ENCODE measurements around the gene ING3. TPM values are rescaled to one million over a fixed set of nuclear protein-coding genes. Genes with fewer than 3 reads are reported as not detected.

Gene ING3
- total RNA-seq, 1 experiment from 2014 or later, result 29.2 TPM

DNA sequence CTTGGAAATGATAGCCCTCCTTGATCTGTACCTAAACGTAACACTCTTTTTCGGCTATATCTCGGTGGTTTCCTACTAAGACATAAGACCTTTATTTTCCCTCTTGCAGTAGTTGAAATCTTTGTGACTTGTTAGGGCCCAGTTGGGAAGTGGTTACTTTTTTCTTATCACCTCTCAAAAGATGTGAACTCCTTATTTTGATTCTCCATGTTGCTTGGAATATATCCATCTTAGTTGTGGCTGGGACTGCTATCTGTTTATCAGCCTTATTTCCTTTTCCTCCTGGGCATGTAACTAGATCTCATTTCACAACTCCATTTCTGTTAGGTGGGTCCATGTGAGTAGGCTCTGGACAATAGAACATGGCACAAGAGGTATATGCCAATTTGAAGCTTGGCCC, 33.8 kb downstream of the ING3 start:
- DNase-seq (ENCODE audit: low read depth, low spot score), result no peak
- in situ Hi-C loops (cut with HindIII; ENCODE audit: low pct_unique_long_range_greater_than_20kb, low sequenced_read_pairs), result no loop called here

DNA sequence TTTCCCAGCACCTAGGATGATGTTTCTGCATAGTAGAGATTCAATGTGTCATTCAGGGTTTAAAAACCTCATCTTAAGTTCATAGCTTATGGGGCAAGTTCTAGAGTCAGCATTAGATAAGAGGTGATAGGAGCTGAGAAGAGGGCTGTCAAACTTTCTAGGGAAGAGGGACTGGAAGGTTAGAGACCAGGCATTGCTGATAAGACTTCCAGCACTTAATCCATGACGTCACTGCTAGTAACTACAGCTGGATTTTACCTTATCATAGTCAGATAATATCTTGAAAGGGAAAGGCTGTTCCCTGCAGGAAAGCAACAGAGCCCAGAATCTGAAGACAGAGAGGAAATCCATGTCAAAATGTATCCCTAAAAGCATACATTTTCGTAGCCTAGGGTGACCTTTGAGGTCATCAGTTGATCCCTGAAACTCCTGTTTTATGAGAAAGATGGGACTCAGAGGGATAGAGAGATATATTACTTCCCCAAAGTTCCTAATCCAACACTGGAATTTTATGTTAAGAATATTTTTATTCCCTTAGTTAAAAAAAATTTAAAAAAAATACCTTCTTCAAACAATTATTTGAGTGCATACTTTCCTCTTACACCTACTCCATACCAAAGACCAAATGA, 34.7 kb downstream of the ING3 start:
- DNase-seq (ENCODE audit: low read depth, low spot score), result no peak
- in situ Hi-C loops (cut with HindIII; ENCODE audit: low pct_unique_long_range_greater_than_20kb, low sequenced_read_pairs), result no loop called here

DNA sequence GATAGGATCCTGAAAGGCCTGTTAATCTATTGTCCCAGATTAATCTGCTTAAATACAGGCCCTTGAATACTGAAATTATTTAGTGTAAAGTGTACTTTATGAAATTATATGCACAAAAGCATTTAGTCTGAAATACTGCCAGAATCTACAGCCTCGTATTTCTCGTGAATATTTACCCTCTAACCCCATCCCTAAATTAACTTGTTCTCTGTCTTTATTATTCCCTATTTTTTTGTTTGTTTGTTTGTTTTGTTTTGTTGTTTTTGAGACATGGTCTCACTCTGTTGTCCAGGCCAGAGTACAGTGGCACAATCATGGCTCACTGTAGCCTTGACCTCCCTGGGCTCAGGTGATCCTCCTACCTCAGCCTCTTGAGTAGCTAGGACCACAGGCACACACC, 35.3 kb downstream of the ING3 start:
- in situ Hi-C loops (cut with HindIII; ENCODE audit: low pct_unique_long_range_greater_than_20kb, low sequenced_read_pairs), result no loop called here
- no peak for DNase-seq (ENCODE audit: low read depth, low spot score)

DNA sequence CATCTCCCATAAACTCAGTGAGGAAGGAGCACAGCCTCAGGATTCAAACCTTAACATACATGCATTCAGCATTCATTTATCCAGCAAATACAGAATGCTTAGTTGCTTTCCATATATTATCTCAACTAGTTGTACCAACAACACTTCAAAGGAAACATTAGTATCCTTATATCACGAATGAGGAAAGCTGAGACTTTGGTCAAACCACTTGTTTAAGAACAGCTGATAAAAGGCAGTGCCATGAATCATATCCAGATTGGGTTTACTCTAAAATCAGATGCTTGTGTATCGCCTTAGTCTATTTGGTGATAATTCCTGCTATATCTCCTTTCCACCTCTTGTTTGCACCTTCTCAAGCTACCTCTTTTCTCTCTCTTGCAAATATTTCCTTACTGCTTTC, 36.1 kb downstream of the ING3 start:
- in situ Hi-C loops (cut with HindIII; ENCODE audit: low pct_unique_long_range_greater_than_20kb, low sequenced_read_pairs), result no loop called here

DNA sequence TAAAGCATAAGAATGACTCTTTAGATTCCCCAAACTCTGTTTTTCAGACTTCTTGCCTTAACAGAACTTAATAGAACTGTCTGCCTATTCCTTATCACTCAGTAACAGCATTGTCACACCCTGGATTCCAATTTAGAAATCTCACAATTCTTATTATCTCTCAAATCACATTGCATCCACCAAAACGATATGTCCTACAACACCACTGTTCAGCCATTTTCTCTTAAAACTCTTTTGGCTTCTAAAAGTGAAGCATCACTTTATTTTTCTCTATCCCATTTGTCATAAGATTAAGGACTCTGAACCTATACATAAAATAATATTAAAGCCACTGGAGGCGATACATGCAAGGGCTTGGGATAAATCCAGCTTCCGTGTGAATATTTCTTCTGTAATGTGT, 36.7 kb downstream of the ING3 start:
- in situ Hi-C loops (cut with HindIII; ENCODE audit: low pct_unique_long_range_greater_than_20kb, low sequenced_read_pairs), result no loop called here
- no peak for DNase-seq (ENCODE audit: low read depth, low spot score)

More for the DNA sequence above, 36.1 kb downstream of the ING3 start:
- no peak for DNase-seq (ENCODE audit: low read depth, low spot score)

DNA sequence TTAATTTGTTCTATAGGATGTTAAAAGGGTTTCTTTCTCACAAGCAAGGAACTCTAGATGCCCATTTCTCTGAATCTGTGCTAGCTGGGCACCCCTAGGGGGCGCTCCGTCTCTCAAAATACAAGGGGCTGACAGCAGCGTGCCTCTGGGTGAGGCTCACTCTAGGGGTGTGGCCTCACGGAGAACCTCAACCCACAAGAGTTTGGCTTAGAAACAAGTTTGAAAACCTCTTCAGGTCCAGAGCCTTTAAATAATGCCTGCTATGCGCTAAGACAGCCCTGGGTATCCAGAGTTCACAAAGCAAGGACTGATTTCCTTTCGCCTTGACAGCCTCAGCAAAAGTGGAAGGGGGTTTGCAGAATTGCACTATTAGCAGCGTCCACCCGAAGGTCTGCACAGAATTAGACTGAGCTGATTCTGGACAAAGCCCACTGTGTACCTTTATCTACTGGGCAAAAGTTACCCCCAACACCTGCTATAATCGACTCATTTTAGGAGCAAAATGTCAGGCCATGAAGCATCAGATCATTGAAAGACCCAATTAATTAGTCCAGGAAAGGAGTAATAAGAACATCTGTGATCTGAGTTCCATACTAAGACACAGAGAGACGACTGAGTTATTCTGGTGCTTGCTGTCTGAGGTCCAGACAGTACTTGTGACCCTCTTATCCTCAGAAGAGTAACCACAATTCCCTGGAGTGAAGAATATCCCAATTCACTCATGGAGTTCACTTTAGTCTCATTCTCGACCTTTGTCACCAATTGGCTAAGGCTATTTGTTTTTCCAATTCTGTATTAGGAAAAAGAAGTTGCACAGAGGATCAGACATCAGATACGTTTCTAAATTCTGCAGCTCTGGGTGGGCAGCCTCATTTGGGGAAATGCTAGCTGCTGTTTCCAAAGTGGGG, 37.4 kb downstream of the ING3 start:
- in situ Hi-C loops (cut with HindIII; ENCODE audit: low pct_unique_long_range_greater_than_20kb, low sequenced_read_pairs), result no loop called here

DNA sequence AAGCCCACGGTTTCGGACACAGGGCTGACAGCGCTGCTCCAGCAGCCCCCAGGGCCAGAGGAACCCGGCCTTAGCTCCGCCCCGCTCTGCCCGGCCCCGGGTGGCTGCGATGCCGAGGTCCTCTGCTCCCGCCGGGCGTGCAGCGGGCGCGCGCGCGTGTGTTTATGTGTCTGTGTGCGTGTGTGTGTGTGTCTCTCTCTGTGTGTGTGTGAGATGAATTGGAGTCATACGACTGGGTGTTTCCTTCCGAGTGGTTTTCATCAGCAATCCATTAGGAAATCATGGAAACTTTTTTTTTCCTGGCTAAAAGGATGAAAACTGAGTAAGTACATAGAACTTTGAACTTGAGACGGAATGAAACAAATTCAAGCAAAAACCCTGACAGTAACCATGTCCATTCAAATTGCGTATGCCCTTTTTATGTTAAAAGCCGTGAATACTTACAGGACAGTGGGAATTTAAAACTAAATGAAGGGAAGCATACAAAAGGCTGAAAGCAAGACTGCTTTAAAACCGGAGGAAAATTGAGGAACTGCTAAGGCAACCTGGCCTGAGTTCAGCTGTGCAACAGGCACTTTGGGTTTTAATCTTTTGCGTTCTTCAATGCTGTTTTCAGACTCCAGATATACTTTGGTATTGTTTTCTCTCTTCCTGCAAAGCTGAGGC, 38.1 kb downstream of the ING3 start, which contains the start of gene CPED1:
Gene CPED1 (plus strand): TSS at position 121 of the 666 bp plus-strand sequence. CDS start 911 bp downstream, outside the sequence.
- in situ Hi-C loops (cut with HindIII; ENCODE audit: low pct_unique_long_range_greater_than_20kb, low sequenced_read_pairs), result no loop called here
- peak; percentile 61 for DNase-seq (ENCODE audit: low read depth, low spot score)

More for the DNA sequence above, 37.4 kb downstream of the ING3 start:
- peak; percentile 94 for DNase-seq (ENCODE audit: low read depth, low spot score)

DNA sequence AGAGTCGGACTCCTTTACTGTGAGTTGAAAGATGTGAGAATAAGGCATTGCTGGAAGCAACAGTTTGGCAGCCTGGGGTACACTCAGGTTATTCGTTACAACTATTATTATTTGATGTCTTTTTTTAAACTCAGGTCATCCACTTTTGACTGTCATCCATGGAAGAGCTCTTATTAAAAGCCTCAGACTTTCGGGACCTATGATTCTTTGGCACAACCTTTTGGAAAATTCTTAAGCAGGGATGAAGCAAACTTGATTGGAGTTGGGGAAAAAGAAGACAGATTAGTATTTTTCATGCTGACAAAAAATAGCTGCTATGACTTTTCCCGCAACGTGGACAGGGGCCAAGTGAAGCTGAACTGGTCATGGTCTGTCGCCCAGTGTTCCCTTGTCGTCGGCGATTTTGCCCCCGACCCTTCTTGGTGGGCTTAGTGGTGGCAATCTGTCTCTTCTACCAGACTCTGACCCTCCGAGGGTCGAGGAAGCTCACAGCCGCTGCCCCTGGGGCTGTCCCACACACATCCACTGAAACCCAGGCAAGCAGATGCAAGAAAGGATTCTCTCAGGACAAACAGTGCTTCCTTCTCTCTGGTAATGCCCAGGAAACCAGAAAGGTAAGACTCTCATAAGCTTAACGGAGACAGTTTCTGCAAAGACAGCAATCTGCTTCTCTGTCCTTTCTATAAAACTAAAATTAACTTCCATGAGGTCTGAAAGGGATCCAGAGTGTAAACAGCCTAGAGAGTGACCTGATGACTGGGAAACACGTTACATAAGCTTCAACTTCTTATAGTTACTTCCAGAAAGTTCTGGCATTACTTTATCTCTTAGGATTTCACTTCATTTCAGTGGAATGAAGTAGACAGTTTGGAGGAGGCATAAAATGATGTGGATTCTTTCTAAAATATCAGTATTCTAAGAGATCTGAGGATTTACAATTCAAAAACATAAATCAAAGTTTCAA, 39.0 kb downstream of the ING3 start:
- no peak for DNase-seq (ENCODE audit: low read depth, low spot score)
- in situ Hi-C loops (cut with HindIII; ENCODE audit: low pct_unique_long_range_greater_than_20kb, low sequenced_read_pairs), result no loop called here

DNA sequence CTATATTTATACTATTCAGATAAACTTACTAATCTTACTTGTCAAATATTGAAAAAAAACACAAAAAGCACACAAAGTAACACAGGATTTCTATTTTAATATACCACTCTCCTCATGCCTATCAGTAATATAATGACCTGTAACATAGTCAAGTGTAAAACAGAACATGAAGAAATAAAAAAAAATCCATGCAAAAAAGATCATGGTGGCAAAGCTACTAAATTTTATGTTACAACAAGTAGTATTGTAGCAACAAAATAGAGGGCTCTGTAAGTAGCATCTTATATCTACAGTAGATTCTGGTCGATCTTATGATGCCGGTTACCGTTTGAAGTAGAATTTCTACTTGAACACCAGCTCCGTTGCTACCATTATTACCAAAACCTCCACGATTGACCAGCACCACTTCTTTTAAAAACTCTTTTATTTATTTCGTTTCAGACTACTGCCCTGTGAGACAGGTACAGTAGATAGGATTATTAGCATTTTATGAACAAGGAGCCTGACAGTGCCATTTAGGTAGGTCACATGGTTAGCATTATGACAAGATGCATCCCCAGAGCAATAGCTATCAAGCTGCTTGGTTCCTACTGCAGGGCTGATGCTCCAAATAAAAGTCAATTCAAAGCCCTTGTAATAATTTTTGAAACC, 40.0 kb downstream of the ING3 start:
- in situ Hi-C loops (cut with HindIII; ENCODE audit: low pct_unique_long_range_greater_than_20kb, low sequenced_read_pairs), result no loop called here
- DNase-seq (ENCODE audit: low read depth, low spot score), result no peak

DNA sequence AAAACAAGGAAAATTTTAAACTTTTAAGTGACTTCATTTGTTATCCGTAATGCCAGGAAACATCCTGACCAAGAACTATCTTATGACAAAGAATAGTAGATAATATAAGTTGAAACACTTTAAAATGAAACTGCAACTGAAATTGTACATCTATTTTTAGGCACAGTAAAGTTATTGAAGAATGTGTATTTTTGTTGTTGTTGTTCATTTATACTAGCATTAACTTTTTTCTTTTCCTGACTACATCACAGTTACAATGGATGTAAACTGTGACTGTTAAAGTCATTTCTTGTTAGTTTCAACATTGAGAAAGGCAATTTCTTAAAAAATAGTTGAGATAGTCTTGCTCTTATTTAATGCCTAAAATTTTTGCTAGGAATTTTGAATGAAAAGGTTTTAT, 40.6 kb downstream of the ING3 start:
- no peak for DNase-seq (ENCODE audit: low read depth, low spot score)
- in situ Hi-C loops (cut with HindIII; ENCODE audit: low pct_unique_long_range_greater_than_20kb, low sequenced_read_pairs), result no loop called here

DNA sequence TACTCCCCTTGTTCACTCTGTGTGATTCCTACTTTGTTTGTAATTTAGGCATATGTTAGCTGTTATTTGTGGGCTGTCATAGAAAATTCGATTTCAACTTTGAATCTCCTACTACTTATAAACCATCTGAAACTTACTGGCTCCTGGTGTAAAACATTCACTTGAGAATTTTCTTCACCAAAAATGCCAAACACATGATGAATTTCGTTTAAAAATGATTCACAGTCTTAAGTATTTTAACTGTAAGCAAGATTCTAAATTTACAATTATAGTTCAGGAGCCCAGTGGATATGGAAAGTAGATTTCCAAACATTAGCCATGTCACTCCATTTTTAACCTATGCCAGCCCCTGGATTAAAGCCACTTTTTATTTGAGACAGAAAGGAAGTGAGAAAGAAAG, 41.0 kb downstream of the ING3 start:
- DNase-seq (ENCODE audit: low read depth, low spot score), result no peak
- in situ Hi-C loops (cut with HindIII; ENCODE audit: low pct_unique_long_range_greater_than_20kb, low sequenced_read_pairs), result no loop called here

DNA sequence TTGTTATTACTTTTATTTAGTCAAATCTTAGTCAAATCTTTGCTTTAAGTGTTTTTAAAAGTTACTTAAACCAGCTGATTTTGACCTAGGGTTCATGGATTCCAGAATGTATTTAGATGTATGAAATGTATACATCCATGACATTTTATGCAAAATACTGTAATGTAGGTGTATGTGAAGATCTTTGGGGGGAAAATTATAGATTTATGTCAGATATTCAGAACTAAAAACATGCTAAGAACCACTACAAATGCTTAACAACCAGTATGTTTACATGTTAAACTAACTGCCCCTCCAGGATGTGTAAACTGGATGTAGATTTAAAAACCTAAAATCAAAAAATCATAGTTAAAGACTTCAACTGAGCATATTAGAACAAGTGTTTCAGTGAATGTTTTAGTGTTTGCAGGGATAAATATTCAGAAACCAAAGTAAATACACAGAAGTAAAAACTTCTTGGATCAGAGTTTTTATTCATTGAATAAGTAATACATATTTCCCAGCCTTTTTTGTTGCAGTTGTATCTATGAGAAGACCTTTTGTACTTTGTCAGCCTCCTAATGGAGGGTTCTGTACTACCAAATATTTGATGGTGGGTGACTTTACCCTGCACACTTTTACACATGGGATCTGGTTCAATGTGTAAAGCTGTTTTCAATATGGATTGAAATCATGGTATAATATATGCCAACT, 41.8 kb downstream of the ING3 start:
- no peak for DNase-seq (ENCODE audit: low read depth, low spot score)
- in situ Hi-C loops (cut with HindIII; ENCODE audit: low pct_unique_long_range_greater_than_20kb, low sequenced_read_pairs), result no loop called here

DNA sequence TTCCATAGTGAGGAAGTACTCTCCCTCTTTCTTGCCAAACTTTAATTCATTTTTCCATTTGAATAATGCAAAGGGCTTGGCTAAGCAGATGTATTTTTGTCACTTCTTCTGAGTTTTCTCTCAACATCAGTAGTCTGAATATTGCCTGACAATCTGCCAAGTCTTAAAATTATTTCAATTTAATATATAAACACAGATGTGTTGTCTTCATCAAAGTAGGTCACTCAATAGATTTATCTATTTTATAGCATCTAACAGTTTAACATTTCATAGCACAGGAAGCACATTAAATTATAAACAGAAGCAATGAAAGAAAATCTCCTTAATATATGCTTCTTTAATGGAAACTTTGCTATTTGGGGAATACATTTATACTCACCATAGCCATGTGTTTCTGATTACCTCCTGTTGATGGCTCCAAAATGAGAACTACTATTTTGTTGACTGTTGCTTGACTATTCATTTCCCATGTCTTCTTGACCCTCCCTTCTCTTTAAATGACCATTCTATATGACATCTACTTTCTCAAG, 42.5 kb downstream of the ING3 start:
- no peak for DNase-seq (ENCODE audit: low read depth, low spot score)
- in situ Hi-C loops (cut with HindIII; ENCODE audit: low pct_unique_long_range_greater_than_20kb, low sequenced_read_pairs), result no loop called here

DNA sequence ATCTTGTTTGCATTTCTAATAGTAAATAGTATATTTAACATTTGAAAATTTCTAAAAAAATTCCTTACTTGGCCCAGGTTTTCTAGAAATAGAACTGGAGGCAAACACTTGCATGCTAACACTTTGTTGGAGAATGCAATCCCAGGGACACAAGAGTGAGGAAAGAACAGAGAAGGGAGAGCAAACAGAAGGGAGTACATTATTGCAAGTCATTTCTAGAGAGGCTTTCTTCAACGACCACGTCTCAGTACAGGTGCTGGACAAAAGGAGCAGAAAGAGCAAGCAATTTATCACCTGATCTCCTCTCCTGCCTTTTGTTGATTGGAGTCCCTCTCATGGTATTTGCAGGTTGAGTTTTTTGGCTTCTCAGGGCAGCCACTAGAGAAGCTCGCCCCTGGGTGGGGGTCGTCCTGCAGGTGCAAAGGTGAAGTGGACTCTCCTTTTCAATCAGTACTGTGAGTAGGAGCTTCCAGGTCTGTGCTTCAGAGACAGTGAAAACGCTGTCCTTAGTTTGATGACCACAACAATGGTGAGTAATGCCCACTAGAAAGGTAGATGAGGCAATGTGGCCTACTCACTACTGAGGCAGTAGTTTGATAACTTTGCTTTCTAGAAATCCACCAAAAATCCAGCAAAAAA, 43.1 kb downstream of the ING3 start:
- in situ Hi-C loops (cut with HindIII; ENCODE audit: low pct_unique_long_range_greater_than_20kb, low sequenced_read_pairs), result no loop called here

DNA sequence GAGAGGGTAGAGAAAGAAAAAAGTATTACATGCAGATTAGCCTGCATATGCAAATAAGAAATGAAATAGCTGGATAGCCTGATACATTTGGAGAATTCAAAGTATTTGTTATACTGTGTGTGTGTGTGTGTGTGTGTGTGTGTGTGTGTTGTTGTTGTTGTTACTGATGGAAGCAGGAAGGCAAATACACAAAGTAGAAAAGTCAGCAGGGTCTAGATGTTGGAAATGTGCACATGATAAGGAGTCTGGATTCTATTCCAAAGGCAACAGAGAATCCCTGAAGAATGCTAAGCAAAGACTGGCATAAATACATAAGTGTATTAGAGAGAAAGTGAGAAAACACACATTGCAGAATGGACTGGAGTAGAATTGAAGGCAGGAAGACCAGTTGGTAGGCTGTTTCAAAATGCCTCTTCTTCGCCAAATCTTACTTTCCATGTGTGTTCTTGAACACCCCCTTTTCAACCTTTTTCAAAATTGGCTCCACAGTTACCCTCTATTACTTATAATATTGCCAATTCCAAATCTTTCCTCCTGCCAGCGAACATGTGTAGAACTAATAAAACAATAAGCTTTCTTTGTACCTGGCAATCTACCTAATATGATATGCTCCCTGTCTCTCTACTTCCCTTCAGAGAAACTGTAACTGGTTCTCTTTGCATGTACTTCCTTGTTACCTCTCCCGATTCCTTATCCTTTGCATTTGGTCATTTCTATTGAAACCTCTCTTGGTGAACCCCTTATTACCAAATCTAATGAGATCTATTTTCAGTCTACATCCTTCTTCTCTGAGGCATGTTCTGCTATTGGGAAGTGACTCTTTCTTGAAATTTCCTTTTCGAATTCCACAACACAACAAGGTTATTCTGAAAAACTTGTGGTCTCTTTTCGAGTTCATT, 44.2 kb downstream of the ING3 start:
- in situ Hi-C loops (cut with HindIII; ENCODE audit: low pct_unique_long_range_greater_than_20kb, low sequenced_read_pairs), result no loop called here
- DNase-seq (ENCODE audit: low read depth, low spot score), result no peak

More for the DNA sequence above, 43.1 kb downstream of the ING3 start:
- no peak for DNase-seq (ENCODE audit: low read depth, low spot score)

All from SK-MEL-5 (cell line).